Lower lobe of right lung (tissue), 2 donors: ENCODE data around the gene SCARF2. TPM values are rescaled to one million over a fixed set of nuclear protein-coding genes. Genes with fewer than 3 reads are reported as not detected.
A peak's percentile ranks its signal among the peaks of the same experiment; 100 is the strongest.

Experiments used
- ATAC-seq, 2 donors: fragments of 200-7000 bp; cut with Tn5 transposase; one replicate each; pipeline ENCODE4 v1.9.1; 2020 to 2022; ENCODE audit warnings: mild to moderate bottlenecking in 2 of 2, moderate library complexity in 2 of 2
- DNase-seq: peaks from one replicate; pipeline ENCODE4 v3.0.0-alpha.2; 2020
- H3K27ac ChIP-seq: fragments of 200-600 bp; one replicate; pipeline ENCODE4 v1.8.0; 2022
- H3K27me3 ChIP-seq: fragments of 200-600 bp; one replicate; pipeline ENCODE4 v1.8.0; 2022; ENCODE audit warnings: low read depth
- H3K36me3 ChIP-seq: fragments of 200-600 bp; one replicate; pipeline ENCODE4 v1.8.0; 2022; ENCODE audit warnings: mild to moderate bottlenecking
- H3K4me1 ChIP-seq: fragments of 200-600 bp; one replicate; pipeline ENCODE4 v1.8.0; 2022
- H3K4me3 ChIP-seq: fragments of 200-600 bp; one replicate; pipeline ENCODE4 v1.8.0; 2022; ENCODE audit warnings: mild to moderate bottlenecking
- H3K9me3 ChIP-seq: fragments of 200-600 bp; one replicate; pipeline ENCODE4 v1.8.0; 2022
- CTCF ChIP-seq: fragments of 200-600 bp; IDR thresholded peaks from one replicate; pipeline ENCODE4 v1.8.0; 2022; ENCODE audit warnings: antibody characterized with exemption, mild to moderate bottlenecking
- intact Hi-C: fragments of 100-400 bp; cut with DNase I; formaldehyde crosslinking; loops from one replicate; pipeline ENCODE4 v1.11.0; 2022
- total RNA-seq: library from RNA; stranded (reverse); fragmentation: NEBNext Ultra II Directional; extraction: Animal tissue kit (Norgen Biotek cat#: 25700); gene quantifications from one replicate; pipeline ENCODE4 v1.2.1, GENCODE V29; 2021
- donor health status: DM: no; HTN: yes; CAD: no; lungs with severe emphysema.

The SCARF2 gene
- total RNA-seq, 1 donor from 2014 or later = 12.6 TPM

- intact Hi-C loops = no loop called here
- Histone ChIP-seq H3K27ac (peak overlapping the region; percentile 47), H3K4me3 (no peak overlapping the region), H3K36me3 (peaks cover 33% of the 10 kb centered on the region), H3K27me3 (no peaks in the 10 kb centered on the region), H3K9me3 (no peaks in the 10 kb centered on the region), H3K4me1 (peaks cover 16% of the 10 kb centered on the region)
- no peak for DNase-seq
- no peak for TF ChIP-seq CTCF
- peak; percentile 48 to 57 for ATAC-seq
These were observed 25.9 kb upstream of the SCARF2 start for GRCh38 chr22:20463324-20464095.

GRCh38 chr22:20459862-20460261 is 22.2 kb upstream of the SCARF2 start:
- intact Hi-C loops = loop anchor here (5.0 kb wide), 1 partner anchor 43 kb away; no protein-coding TSS in a partner anchor
- no peak for DNase-seq
- no peaks in the 10 kb centered on the region for H3K9me3 ChIP-seq
- ATAC-seq = no peak
- no peak overlapping the region for H3K4me3 ChIP-seq
- H3K36me3 ChIP-seq = peaks cover 39% of the 10 kb centered on the region
- TF ChIP-seq CTCF = no peak
- no peak overlapping the region for H3K27ac ChIP-seq
- no peaks in the 10 kb centered on the region for H3K27me3 ChIP-seq
- H3K4me1 ChIP-seq = peaks cover 24% of the 10 kb centered on the region

- DNase-seq = no peak
- intact Hi-C loops = loop anchor here (5.0 kb wide), 1 partner anchor 42 kb away; no protein-coding TSS in a partner anchor
These were observed 21.5 kb upstream of the SCARF2 start for GRCh38 chr22:20459152-20459542.

GRCh38 chr22:20458530-20459151 is 21.0 kb upstream of the SCARF2 start:
- H3K36me3 ChIP-seq = peaks cover 31% of the 10 kb centered on the region
- no peak overlapping the region for H3K4me3 ChIP-seq
- peaks cover 19% of the 10 kb centered on the region for H3K4me1 ChIP-seq
- H3K27me3 ChIP-seq = no peaks in the 10 kb centered on the region
- no peak for DNase-seq
- no peak for TF ChIP-seq CTCF
- no peak overlapping the region for H3K27ac ChIP-seq
- no peaks in the 10 kb centered on the region for H3K9me3 ChIP-seq
- intact Hi-C loops = loop anchor here (5.0 kb wide), 1 partner anchor 41 kb away; no protein-coding TSS in a partner anchor
- no peak for ATAC-seq

More at GRCh38 chr22:20459152-20459542, 21.5 kb upstream of the SCARF2 start:
- H3K9me3 ChIP-seq = no peaks in the 10 kb centered on the region
- no peak for TF ChIP-seq CTCF
- no peak overlapping the region for H3K4me3 ChIP-seq
- peaks cover 24% of the 10 kb centered on the region for H3K4me1 ChIP-seq
- H3K27me3 ChIP-seq = no peaks in the 10 kb centered on the region
- peaks cover 31% of the 10 kb centered on the region for H3K36me3 ChIP-seq
- no peak overlapping the region for H3K27ac ChIP-seq
- ATAC-seq = no peak

- H3K36me3 ChIP-seq = peaks cover 31% of the 10 kb centered on the region
- H3K9me3 ChIP-seq = no peaks in the 10 kb centered on the region
- ATAC-seq (peak in 1 of 2 donors; percentile 6), DNase-seq (no peak)
- no peak overlapping the region for H3K4me3 ChIP-seq
- intact Hi-C loops = loop anchor here (5.0 kb wide), 1 partner anchor 40 kb away; no protein-coding TSS in a partner anchor
- no peak overlapping the region for H3K27ac ChIP-seq
- no peak for TF ChIP-seq CTCF
- H3K4me1 ChIP-seq = peaks cover 9% of the 10 kb centered on the region
- no peaks in the 10 kb centered on the region for H3K27me3 ChIP-seq
These were observed 20.0 kb upstream of the SCARF2 start for GRCh38 chr22:20457506-20458240.
